ENCODE measurements around the gene FAM20C.

Gene FAM20C

GRCh38 chr7:191105-191980 lies 1.0 kb upstream of the FAM20C start (continued):
- peak; percentile 53 for TF ChIP-seq PRDM10 (tag by site-specific recombination; IDR thresholded peaks at IDR 0.05)
- TF ChIP-seq ZNF366 (tag by site-specific recombination; conservative IDR thresholded peaks at IDR 0.05), result peak; percentile 41; the same call in 1 of the 2 replicates
- peak; percentile 25; the same call in 1 of the 2 replicates for TF ChIP-seq YY2 (tag by site-specific recombination; IDR thresholded peaks at IDR 0.05)
- peak; percentile 38; the same call in 1 of the 2 replicates for TF ChIP-seq IKZF3 (tag by site-specific recombination; IDR thresholded peaks at IDR 0.05)
- TF ChIP-seq ZNF26 (tag by site-specific recombination; IDR thresholded peaks at IDR 0.05), result no peak
- TF ChIP-seq KLF17 (tag by site-specific recombination; IDR thresholded peaks at IDR 0.05), result peak; percentile 99
- peak; percentile 89 for TF ChIP-seq ZNF324 (tag by site-specific recombination; IDR thresholded peaks at IDR 0.05)
- TF ChIP-seq ZNF555 (tag by site-specific recombination; conservative IDR thresholded peaks at IDR 0.05), result no peak
- peak; percentile 91 for TF ChIP-seq GLIS1 (tag by site-specific recombination; IDR thresholded peaks at IDR 0.05)
- TF ChIP-seq SCRT2 (tag by site-specific recombination; IDR thresholded peaks at IDR 0.05), result 0 out of 2 replicates have a peak, but pooled peaks have one; percentile 29
- 0 out of 2 replicates have a peak, but pooled peaks have one; percentile 24 for TF ChIP-seq ZNF23 (tag by site-specific recombination; IDR thresholded peaks at IDR 0.05; ENCODE audit: borderline replicate concordance)
- TF ChIP-seq ATF2 (tag by site-specific recombination; IDR thresholded peaks at IDR 0.05; ENCODE audit: low read depth), result 0 out of 2 replicates have a peak, but pooled peaks have one; percentile 14
- peak; percentile 99 for TF ChIP-seq ZNF600 (tag by site-specific recombination; IDR thresholded peaks at IDR 0.05)
- TF ChIP-seq ZNF24 (tag by site-specific recombination; IDR thresholded peaks at IDR 0.05), result peak; percentile 84
- peak; percentile 66; the same call in 1 of the 2 replicates for TF ChIP-seq ZNF610 (tag by site-specific recombination; IDR thresholded peaks at IDR 0.05; ENCODE audit: borderline replicate concordance)
- 0 out of 2 replicates have a peak, but pooled peaks have one; percentile 41 for TF ChIP-seq ZNF707 (tag by site-specific recombination; IDR thresholded peaks at IDR 0.05)
- peak; percentile 90 for TF ChIP-seq ZNF423 (tag by site-specific recombination; IDR thresholded peaks at IDR 0.05)
- TF ChIP-seq KLF9 (tag by site-specific recombination; IDR thresholded peaks at IDR 0.05; ENCODE audit: low read depth), result peak; percentile 42
- no peak for TF ChIP-seq HOXD13 (CRISPR knock-in tag; IDR thresholded peaks at IDR 0.05; ENCODE audit: borderline replicate concordance)
- TF ChIP-seq ZNF624 (tag by site-specific recombination; IDR thresholded peaks at IDR 0.05), result 0 out of 2 replicates have a peak, but pooled peaks have one; percentile 23
- TF ChIP-seq ZNF138 (tag by site-specific recombination; IDR thresholded peaks at IDR 0.05; ENCODE audit: borderline replicate concordance), result no peak
- TF ChIP-seq GFI1B (tag by site-specific recombination; IDR thresholded peaks at IDR 0.05), result no peak
- no peak for TF ChIP-seq ZNF473 (tag by site-specific recombination; IDR thresholded peaks at IDR 0.05)
- 0 out of 2 replicates have a peak, but pooled peaks have one; percentile 35 for TF ChIP-seq ZNF580 (tag by site-specific recombination; IDR thresholded peaks at IDR 0.05)
- TF ChIP-seq ZNF621 (tag by site-specific recombination; IDR thresholded peaks at IDR 0.05), result no peak
- peak; percentile 81; the same call in 1 of the 2 replicates for TF ChIP-seq ZBTB7A (tag by site-specific recombination; IDR thresholded peaks at IDR 0.05; ENCODE audit: low read depth)
- TF ChIP-seq ZBTB44 (tag by site-specific recombination; IDR thresholded peaks at IDR 0.05), result peak; percentile 85
- peak; percentile 68 for TF ChIP-seq ZXDB (tag by site-specific recombination; IDR thresholded peaks at IDR 0.05)
